Loucy (cell line): Measurements from ENCODE around the gene SLC2A5.

ENCODE experiments used
- EZH2phosphoT487 ChIP-seq: fragments of 200-600 bp; IDR thresholded peaks from 2 replicates; pipeline ENCODE4 v1.6.1; 2018; ENCODE audit warnings: antibody characterized with exemption, mild to moderate bottlenecking, moderate library complexity, borderline replicate concordance
- TF ChIP-seq, protein P1 (sequence below): fragments of 200-600 bp; sonication (generic); conservative IDR thresholded peaks from 2 replicates; pipeline ENCODE4 v1.5.1; 2014; ENCODE audit warnings: mild to moderate bottlenecking, antibody characterized with exemption, low read length

DNA sequence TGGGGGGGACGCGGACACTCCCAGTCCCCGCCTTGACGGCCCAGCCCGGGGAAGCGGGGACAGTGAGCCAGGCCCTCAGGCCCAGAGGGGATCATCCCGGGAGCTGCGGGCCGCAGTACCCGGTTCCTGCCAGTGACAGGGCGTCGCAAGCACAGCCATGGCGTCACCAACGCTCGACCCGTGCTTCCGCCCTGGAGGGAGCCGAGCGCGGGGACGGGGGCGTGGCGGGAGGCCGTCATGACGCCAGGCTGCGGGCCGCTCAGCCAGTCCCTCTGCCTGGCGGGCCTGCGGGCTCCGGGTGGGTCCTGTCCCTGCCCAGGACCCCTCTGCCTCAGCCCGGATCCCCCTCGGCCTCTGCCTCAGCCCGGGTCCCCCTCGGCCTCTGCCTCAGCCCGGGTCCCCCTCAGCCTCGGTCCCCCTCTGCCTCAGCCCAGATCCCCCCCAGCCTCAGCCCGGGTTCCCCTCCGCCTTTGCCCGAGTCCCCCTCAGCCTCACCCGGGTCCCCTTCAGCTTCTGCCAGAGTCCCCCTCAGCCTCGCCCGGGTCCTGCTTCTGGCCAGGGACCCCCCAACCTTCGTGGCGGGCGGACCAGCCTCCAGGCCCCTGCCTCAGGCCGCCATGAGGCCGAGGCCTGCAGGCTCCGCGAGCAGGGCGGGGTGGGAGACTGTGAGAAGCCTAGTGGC is 2.3 kb upstream of the SLC2A5 start:
- TF ChIP-seq, protein P1, sequence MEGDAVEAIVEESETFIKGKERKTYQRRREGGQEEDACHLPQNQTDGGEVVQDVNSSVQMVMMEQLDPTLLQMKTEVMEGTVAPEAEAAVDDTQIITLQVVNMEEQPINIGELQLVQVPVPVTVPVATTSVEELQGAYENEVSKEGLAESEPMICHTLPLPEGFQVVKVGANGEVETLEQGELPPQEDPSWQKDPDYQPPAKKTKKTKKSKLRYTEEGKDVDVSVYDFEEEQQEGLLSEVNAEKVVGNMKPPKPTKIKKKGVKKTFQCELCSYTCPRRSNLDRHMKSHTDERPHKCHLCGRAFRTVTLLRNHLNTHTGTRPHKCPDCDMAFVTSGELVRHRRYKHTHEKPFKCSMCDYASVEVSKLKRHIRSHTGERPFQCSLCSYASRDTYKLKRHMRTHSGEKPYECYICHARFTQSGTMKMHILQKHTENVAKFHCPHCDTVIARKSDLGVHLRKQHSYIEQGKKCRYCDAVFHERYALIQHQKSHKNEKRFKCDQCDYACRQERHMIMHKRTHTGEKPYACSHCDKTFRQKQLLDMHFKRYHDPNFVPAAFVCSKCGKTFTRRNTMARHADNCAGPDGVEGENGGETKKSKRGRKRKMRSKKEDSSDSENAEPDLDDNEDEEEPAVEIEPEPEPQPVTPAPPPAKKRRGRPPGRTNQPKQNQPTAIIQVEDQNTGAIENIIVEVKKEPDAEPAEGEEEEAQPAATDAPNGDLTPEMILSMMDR, result no peak
- no peak for TF ChIP-seq EZH2phosphoT487
